ENCODE measurements around the gene UNG. TPM values are rescaled to one million over a fixed set of nuclear protein-coding genes. Genes with fewer than 3 reads are reported as not detected.

UNG gene
- total and polyA plus RNA-seq, 2 donors (not counting 3 experiments of a cell fraction or from before 2014, with no cell fraction given): 21.5 to 46.7 TPM

- Histone ChIP-seq H3K27me3 (ENCODE audit: control insufficient read depth in 2 of 2, insufficient read depth in 2 of 2, low read length in 2 of 2) (no peaks in the 10 kb centered on the region), H2AFZ (ENCODE audit: low read depth, low read length) (no peak overlapping the region), H3K79me2 (ENCODE audit: control insufficient read depth, insufficient read depth, low read length) (no peaks in the 10 kb centered on the region), H3K36me3 (ENCODE audit: control insufficient read depth in 2 of 2, extremely low read depth in 1 of 2, insufficient read depth in 2 of 2, low read length in 2 of 2) (peaks cover 0 to 2% of the 10 kb centered on the region in 2 experiments), H4K20me1 (replicated peaks; ENCODE audit: control insufficient read depth, extremely low read depth, insufficient read depth, low read length) (no peaks in the 10 kb centered on the region), H3K9me3 (replicated peaks; ENCODE audit: control insufficient read depth, insufficient read depth, low read length) (no peaks in the 10 kb centered on the region), H3K4me1 (ENCODE audit: control insufficient read depth, extremely low read depth, insufficient read depth, low read length) (peaks cover 12% of the 10 kb centered on the region), H3K4me2 (ENCODE audit: insufficient read depth, low read length) (no peak overlapping the region), H3K9ac (replicated peaks; ENCODE audit: extremely low read depth, insufficient read depth, low read length) (no peak overlapping the region), H3K27ac (ENCODE audit: insufficient read depth, low read depth, low read length) (no peak overlapping the region), H3K9me1 (replicated peaks; ENCODE audit: control insufficient read depth, extremely low read depth, insufficient read depth, low read length) (no peaks in the 10 kb centered on the region), H3K4me3 (replicated peaks in 1 of 3; ENCODE audit: insufficient read depth in 1 of 3, low read depth in 1 of 3, low read length in 3 of 3) (no peak overlapping the region)
- no peak for FAIRE-seq
- no peak for TF ChIP-seq MYC (IDR thresholded peaks at IDR 0.05; ENCODE audit: low read depth, low read length)
- TF ChIP-seq JUN (IDR thresholded peaks at IDR 0.05; ENCODE audit: borderline replicate concordance, insufficient read depth, insufficient read length, low read depth): no peak
- TF ChIP-seq CTCF (IDR thresholded peaks at IDR 0.05; ENCODE audit: extremely low read depth in 1 of 2, insufficient read depth in 1 of 2, low read depth in 1 of 2, low read length in 2 of 2): no peak
- no peak for TF ChIP-seq POLR2A (IDR thresholded peaks at IDR 0.05; ENCODE audit: low read depth, low read length)
- no peak for TF ChIP-seq FOS (IDR thresholded peaks at IDR 0.05; ENCODE audit: borderline replicate concordance, insufficient read depth, low read length)
- TF ChIP-seq MAX (IDR thresholded peaks at IDR 0.05; ENCODE audit: insufficient read depth, insufficient read length): no peak
- TF ChIP-seq GATA2 (IDR thresholded peaks at IDR 0.05; ENCODE audit: insufficient read depth, insufficient read length, low read depth, low read length): no peak
- no peak for TF ChIP-seq POLR2AphosphoS5 (IDR thresholded peaks at IDR 0.05; ENCODE audit: insufficient read depth, low read depth, low read length)
- DNase-seq (ENCODE audit: low read depth, low spot score): no peak
- POLR2A ChIA-PET: no interaction called here
- intact Hi-C loops (cut with micrococcal nuclease): loop anchor here (5.0 kb wide), 2 partner anchors 149 to 551 kb away; partner anchors contain the start of genes ISCU and SART3
- dilution Hi-C loops (cut with MboI; ENCODE audit: extremely low pct_ligation_motif_present, low sequenced_read_pairs): no loop called here
- no TSS peak for BruUV-seq (replicated peaks)
- CTCF ChIA-PET: interaction anchor here (1.1 to 2.6 kb wide), 2 partner anchors 271 kb away, joined by 3 to 91 read pairs; no protein-coding TSS in a partner anchor
Measured at GRCh38 chr12:109113661-109114321, 16.4 kb downstream of the UNG start.

All from endothelial cell of umbilical vein (primary cell).